IMR-90 (cell line): Measurements from ENCODE around the gene BTG2. TPM values are rescaled to one million over a fixed set of nuclear protein-coding genes. Genes with fewer than 3 reads are reported as not detected.
"Not testable (repeated sequence)": the region's sequence is repeated elsewhere in the genome, so short reads cannot be mapped to it uniquely, and the experiment has no call there.

Experiments
- ATAC-seq: fragments of 200-7000 bp; cut with Tn5 transposase; 2 replicates; pipeline ENCODE4 v1.9.1; 2020; ENCODE audit warnings: low read depth, mild to moderate bottlenecking, moderate library complexity
- BruUV-seq: library from RNA; stranded (reverse); fragments of 400-500 nt; replicated peaks from 2 replicates; lab custom pipeline; 2021; lab: Mats Ljungman, UMichigan
- CTCF ChIA-PET: fragments of 300-600 bp; formaldehyde crosslinking; extraction: SDS; loops from one replicate; lab custom pipeline; 2021; ENCODE audit warnings: antibody characterized with exemption; lab: Yijun Ruan, JAX
- POLR2A ChIA-PET: fragments of 300-600 bp; sonication (Branson Sonifier 250); formaldehyde crosslinking; loops from one replicate; lab custom pipeline; 2022; ENCODE audit warnings: antibody characterized with exemption; ENCODE audit not compliant: unreplicated experiment; lab: Charles Lee
- DNase-seq: peaks from one replicate; pipeline ENCODE4 v3.0.0; 2013
- H2AFZ ChIP-seq: replicated peaks from 2 replicates; pipeline ENCODE3; 2013; ENCODE audit warnings: low read length, mild to moderate bottlenecking; ENCODE audit not compliant: poor library complexity
- H2AK5ac ChIP-seq: 2 replicates; pipeline ENCODE4 v1.6.1; 2013; ENCODE audit warnings: low read depth, low read length, inconsistent platforms
- H2AK9ac ChIP-seq: replicated peaks from 2 replicates; pipeline ENCODE3; 2013; ENCODE audit warnings: mild to moderate bottlenecking, low read depth, low read length, moderate library complexity; ENCODE audit not compliant: poor library complexity
- H2BK120ac ChIP-seq: 2 replicates; pipeline ENCODE4 v1.6.1; 2013; ENCODE audit warnings: low read depth, low read length, inconsistent platforms
- H2BK15ac ChIP-seq: 3 replicates; pipeline ENCODE4 v1.6.1; 2013; ENCODE audit warnings: low read depth, low read length, inconsistent platforms
- H2BK20ac ChIP-seq: 2 replicates; pipeline ENCODE4 v1.6.1; 2013; ENCODE audit warnings: low read depth, mild to moderate bottlenecking, inconsistent platforms, low read length, moderate library complexity
- H2BK5ac ChIP-seq: 2 replicates; pipeline ENCODE4 v1.6.1; 2013; ENCODE audit warnings: mild to moderate bottlenecking, low read depth, low read length, inconsistent platforms; ENCODE audit not compliant: poor library complexity, severe bottlenecking
- H3K14ac ChIP-seq: replicated peaks from 2 replicates; pipeline ENCODE4 v1.6.1; 2013; ENCODE audit warnings: low read depth, low read length, inconsistent platforms
- H3K18ac ChIP-seq: 2 replicates; pipeline ENCODE4 v1.6.1; 2013; ENCODE audit warnings: low read depth, low read length, control low read depth
- H3K23ac ChIP-seq: 2 replicates; pipeline ENCODE4 v1.6.1; 2013; ENCODE audit warnings: low read depth, low read length, inconsistent platforms
- H3K27ac ChIP-seq: 2 replicates; pipeline ENCODE4 v1.5.1; 2013; ENCODE audit warnings: mild to moderate bottlenecking, control low read depth, low read length; ENCODE audit not compliant: insufficient read depth
- H3K27me3 ChIP-seq: 2 replicates; pipeline ENCODE4 v1.6.1; 2013; ENCODE audit warnings: low read length; ENCODE audit not compliant: control insufficient read depth, insufficient read depth
- H3K36me3 ChIP-seq: 2 replicates; pipeline ENCODE4 v1.6.1; 2013; ENCODE audit warnings: low read length, mixed read lengths; ENCODE audit not compliant: control insufficient read depth, insufficient read depth
- H3K4ac ChIP-seq: 2 replicates; pipeline ENCODE4 v1.6.1; 2013; ENCODE audit warnings: low read depth, low read length, inconsistent platforms
- H3K4me1 ChIP-seq: 2 replicates; pipeline ENCODE4 v1.6.1; 2013; ENCODE audit warnings: low read length, mixed read lengths; ENCODE audit not compliant: control insufficient read depth, insufficient read depth
- H3K4me2 ChIP-seq: 2 replicates; pipeline ENCODE4 v1.6.1; 2013; ENCODE audit warnings: low read depth, mild to moderate bottlenecking, control low read depth, low read length, moderate library complexity
- H3K4me3 ChIP-seq: 2 replicates; pipeline ENCODE4 v1.5.1; 2013; ENCODE audit warnings: low read depth, mild to moderate bottlenecking, control low read depth, low read length, moderate library complexity; ENCODE audit not compliant: insufficient read depth
- H3K56ac ChIP-seq: 2 replicates; pipeline ENCODE4 v1.6.1; 2013; ENCODE audit warnings: low read length, inconsistent platforms; ENCODE audit not compliant: insufficient read depth; ENCODE audit errors: extremely low read depth
- H3K79me1 ChIP-seq, 2 experiments: 2 replicates each; pipeline ENCODE4 v1.6.1; 2013; ENCODE audit warnings: low read length in 2 of 2, inconsistent platforms in 1 of 2, low read depth in 1 of 2
- H3K9ac ChIP-seq: 2 replicates; pipeline ENCODE4 v1.6.1; 2013; ENCODE audit warnings: low read depth, low read length, control low read depth
- H3K9me1 ChIP-seq: 2 replicates; pipeline ENCODE4 v1.6.1; 2013; ENCODE audit warnings: low read length, inconsistent platforms; ENCODE audit not compliant: insufficient read depth
- H3K9me3 ChIP-seq: 2 replicates; pipeline ENCODE4 v1.6.1; 2013; ENCODE audit warnings: low read length; ENCODE audit not compliant: control insufficient read depth, insufficient read depth
- H4K20me1 ChIP-seq: 2 replicates; pipeline ENCODE4 v1.6.1; 2013; ENCODE audit warnings: low read length, inconsistent platforms; ENCODE audit not compliant: insufficient read depth
- H4K5ac ChIP-seq: 2 replicates; pipeline ENCODE4 v1.6.1; 2013; ENCODE audit warnings: mild to moderate bottlenecking, low read depth, low read length, control low read depth
- H4K8ac ChIP-seq, 2 experiments: 2 replicates each; pipeline ENCODE4 v1.6.1; 2013; ENCODE audit warnings: low read depth in 2 of 2, low read length in 2 of 2, control low read depth in 1 of 2, inconsistent platforms in 1 of 2
- H4K91ac ChIP-seq: 2 replicates; pipeline ENCODE4 v1.6.1; 2013; ENCODE audit warnings: low read depth, low read length, inconsistent platforms; ENCODE audit not compliant: insufficient read depth
- WGBS, 2 experiments: methylation state at CpG; one replicate each; pipeline versions ENCODE4 v1.1.5 to v1.1.7; 2013; ENCODE audit warnings: missing lambda C conversion rate in 2 of 2; ENCODE audit not compliant: insufficient read length in 1 of 2; ENCODE audit errors: extremely low coverage in 2 of 2; 5-methylcytosine and 5-hydroxymethylcytosine counted together
- dilution Hi-C: fragments of 300-500 bp; cut with HindIII; formaldehyde crosslinking; loops from one replicate; pipeline ENCODE4 v1.14.3; 2018; ENCODE audit warnings: low sequenced_read_pairs; ENCODE audit not compliant: unreplicated experiment
- in situ Hi-C: fragments of 300-500 bp; cut with MboI; formaldehyde crosslinking; loops from 3 replicates; pipeline ENCODE4 v1.14.3; 2019; ENCODE audit warnings: low sequenced_read_pairs, inconsistent platforms, mixed read lengths
- intact Hi-C: fragments of 100-400 bp; cut with micrococcal nuclease; formaldehyde crosslinking; loops from 2 replicates; pipeline ENCODE4 v1.10.0; 2022
- polyA plus RNA-seq, 3 experiments: library from polyadenylated mRNA; depleted of rRNA; stranded (reverse); fragments of >200 nt; gene quantifications; 2 replicates each; pipeline ENCODE4 v1.2.3, GENCODE V29; 2012; ENCODE audit warnings: low replicate concordance in 1 of 3
- total RNA-seq: library from RNA; depleted of rRNA; stranded (reverse); fragments of >200 nt; gene quantifications from 2 replicates; pipeline ENCODE4 v1.2.3, GENCODE V29; 2012

The BTG2 gene
- total and polyA plus RNA-seq, 2 of the 4 experiments (the other 2 are of a cell fraction): 8.4 to 18.8 TPM

DNA sequence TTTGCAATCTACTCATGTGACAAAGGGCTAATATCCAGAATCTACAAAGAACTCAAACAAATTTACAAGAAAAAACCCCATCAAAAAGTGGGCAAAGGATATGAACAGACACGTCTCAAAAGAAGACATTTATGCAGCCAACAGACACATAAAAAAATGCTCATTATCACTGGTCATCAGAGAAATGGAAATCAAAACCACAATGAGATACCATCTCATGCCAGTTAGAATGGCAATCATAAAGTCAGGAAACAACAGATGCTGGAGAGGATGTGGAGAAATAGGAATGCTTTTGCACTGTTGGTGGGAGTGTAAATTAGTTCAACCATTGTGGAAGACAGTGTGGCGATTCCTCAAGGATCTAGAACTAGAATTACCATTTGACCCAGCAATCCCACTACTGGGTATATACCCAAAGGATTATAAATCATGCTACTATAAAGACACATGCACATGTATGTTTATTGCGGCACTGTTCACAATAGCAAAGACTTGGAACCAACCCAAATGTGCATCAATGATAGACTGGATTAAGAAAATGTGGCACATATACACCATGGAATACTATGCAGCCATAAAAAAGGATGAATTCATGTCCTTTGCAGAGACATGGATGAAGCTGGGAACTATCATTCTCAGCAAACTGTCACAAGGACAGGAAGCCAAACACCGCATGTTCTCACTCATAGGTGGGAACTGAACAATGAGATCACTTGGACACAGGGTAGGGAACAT is 8.9 kb downstream of the BTG2 start:
- ATAC-seq, intact Hi-C loops, H3K36me3 ChIP-seq, H3K4me3 ChIP-seq, H3K9ac ChIP-seq, H2BK15ac ChIP-seq, H2AK9ac ChIP-seq, H2AFZ ChIP-seq, H2AK5ac ChIP-seq, dilution Hi-C loops, POLR2A ChIA-PET, H3K9me3 ChIP-seq, H4K8ac ChIP-seq, BruUV-seq, H3K27ac ChIP-seq, H4K5ac ChIP-seq, H3K9me1 ChIP-seq, H3K79me1 ChIP-seq, DNase-seq, H3K23ac ChIP-seq, H2BK120ac ChIP-seq, H2BK5ac ChIP-seq, H4K20me1 ChIP-seq, H4K91ac ChIP-seq, H2BK20ac ChIP-seq, H3K14ac ChIP-seq, H3K4ac ChIP-seq, in situ Hi-C loops, H3K4me1 ChIP-seq, H3K56ac ChIP-seq, H3K4me2 ChIP-seq, H3K18ac ChIP-seq: not testable (repeated sequence)
- CTCF ChIA-PET: interaction anchor here (1.0 kb wide), 1 partner anchor 47 kb away, joined by 3 read pairs; no protein-coding TSS in a partner anchor
- peaks cover 11% of the 10 kb centered on the region for H3K27me3 ChIP-seq
- WGBS, 2 experiments: no CpG with 5 or more reads among the region's 4 CpGs
